ENCODE results near the gene B3GALT6.

Gene B3GALT6

GRCh38 chr1:1216770-1217620 lies 15.0 kb upstream of the B3GALT6 start:
- no peak for DNase-seq

- DNase-seq, result no peak
Observed at GRCh38 chr1:1217621-1218523, 14.2 kb upstream of the B3GALT6 start.

GRCh38 chr1:1218524-1219200 lies 13.4 kb upstream of the B3GALT6 start:
- no peak for DNase-seq

- DNase-seq, result no peak
Observed at GRCh38 chr1:1219341-1219740, 12.7 kb upstream of the B3GALT6 start.

GRCh38 chr1:1220197-1220596 lies 11.8 kb upstream of the B3GALT6 start:
- no peak for DNase-seq

- no peak for DNase-seq
Observed at GRCh38 chr1:1221887-1222574, 10.0 kb upstream of the B3GALT6 start.

- no peak for DNase-seq
Observed at GRCh38 chr1:1222575-1223225, 9.3 kb upstream of the B3GALT6 start.

GRCh38 chr1:1223321-1223720 lies 8.7 kb upstream of the B3GALT6 start:
- DNase-seq, result no peak

GRCh38 chr1:1223891-1224290 lies 8.1 kb upstream of the B3GALT6 start:
- no peak for DNase-seq

- DNase-seq, result no peak
Observed at GRCh38 chr1:1225238-1225845, 6.7 kb upstream of the B3GALT6 start.

- DNase-seq, result no peak
Observed at GRCh38 chr1:1225913-1226312, 6.1 kb upstream of the B3GALT6 start.

GRCh38 chr1:1226566-1227362 lies 5.3 kb upstream of the B3GALT6 start:
- DNase-seq, result no peak

- DNase-seq, result no peak
Observed at GRCh38 chr1:1227386-1227785, 4.7 kb upstream of the B3GALT6 start.

GRCh38 chr1:1228187-1228586 lies 3.9 kb upstream of the B3GALT6 start:
- DNase-seq, result no peak

- DNase-seq, result no peak
Observed at GRCh38 chr1:1228596-1229321, 3.3 kb upstream of the B3GALT6 start.

- no peak for DNase-seq
Observed at GRCh38 chr1:1229770-1230169, 2.3 kb upstream of the B3GALT6 start.

- no peak for DNase-seq
Observed at GRCh38 chr1:1230656-1231399, 1.2 kb upstream of the B3GALT6 start.

GRCh38 chr1:1231400-1232207 lies 433 bp upstream of the B3GALT6 start, which contains the start of gene SDF4:
SDF4 (minus strand) TSS chr1:1232001; CDS start chr1:1228772, 3,229 bp downstream.
- peak; percentile 97 for DNase-seq
